ENCODE measurements around the gene CRIP1.

DNA sequence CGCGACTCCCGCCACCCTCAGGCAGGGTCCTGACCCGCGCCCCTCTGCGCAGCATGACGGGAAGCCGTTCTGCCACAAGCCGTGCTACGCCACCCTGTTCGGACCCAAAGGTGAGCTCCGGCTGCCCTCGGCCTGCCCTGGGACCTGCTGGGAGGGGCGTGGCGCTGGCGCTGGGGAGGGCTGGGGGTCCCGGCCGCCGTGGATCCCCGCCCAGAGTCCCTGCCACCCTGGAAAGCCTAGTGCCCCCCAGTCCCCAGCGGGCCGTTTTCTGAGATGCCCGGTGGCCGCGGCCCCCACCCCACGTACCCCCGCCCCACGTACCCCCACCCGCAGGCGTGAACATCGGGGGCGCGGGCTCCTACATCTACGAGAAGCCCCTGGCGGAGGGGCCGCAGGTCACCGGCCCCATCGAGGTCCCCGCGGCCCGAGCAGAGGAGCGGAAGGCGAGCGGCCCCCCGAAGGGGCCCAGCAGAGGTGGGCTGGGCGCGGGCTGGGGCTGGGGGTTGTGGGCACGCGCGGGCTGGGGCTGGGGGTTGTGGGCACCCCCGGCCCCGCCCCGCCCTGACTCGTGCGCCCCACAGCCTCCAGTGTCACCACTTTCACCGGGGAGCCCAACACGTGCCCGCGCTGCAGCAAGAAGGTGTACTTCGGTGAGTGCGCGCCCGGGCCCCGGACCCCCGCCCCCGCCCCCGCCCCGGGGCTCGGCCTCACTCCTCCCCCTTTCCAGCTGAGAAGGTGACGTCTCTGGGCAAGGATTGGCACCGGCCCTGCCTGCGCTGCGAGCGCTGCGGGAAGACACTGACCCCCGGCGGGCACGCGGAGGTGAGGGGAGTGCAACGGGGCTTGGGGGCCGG lies 8.1 kb upstream of the CRIP1 start:
- TF ChIP-seq, protein P1, sequence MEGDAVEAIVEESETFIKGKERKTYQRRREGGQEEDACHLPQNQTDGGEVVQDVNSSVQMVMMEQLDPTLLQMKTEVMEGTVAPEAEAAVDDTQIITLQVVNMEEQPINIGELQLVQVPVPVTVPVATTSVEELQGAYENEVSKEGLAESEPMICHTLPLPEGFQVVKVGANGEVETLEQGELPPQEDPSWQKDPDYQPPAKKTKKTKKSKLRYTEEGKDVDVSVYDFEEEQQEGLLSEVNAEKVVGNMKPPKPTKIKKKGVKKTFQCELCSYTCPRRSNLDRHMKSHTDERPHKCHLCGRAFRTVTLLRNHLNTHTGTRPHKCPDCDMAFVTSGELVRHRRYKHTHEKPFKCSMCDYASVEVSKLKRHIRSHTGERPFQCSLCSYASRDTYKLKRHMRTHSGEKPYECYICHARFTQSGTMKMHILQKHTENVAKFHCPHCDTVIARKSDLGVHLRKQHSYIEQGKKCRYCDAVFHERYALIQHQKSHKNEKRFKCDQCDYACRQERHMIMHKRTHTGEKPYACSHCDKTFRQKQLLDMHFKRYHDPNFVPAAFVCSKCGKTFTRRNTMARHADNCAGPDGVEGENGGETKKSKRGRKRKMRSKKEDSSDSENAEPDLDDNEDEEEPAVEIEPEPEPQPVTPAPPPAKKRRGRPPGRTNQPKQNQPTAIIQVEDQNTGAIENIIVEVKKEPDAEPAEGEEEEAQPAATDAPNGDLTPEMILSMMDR (IDR thresholded peaks at IDR 0.05): no peak
- TF ChIP-seq POLR2A (IDR thresholded peaks at IDR 0.05; ENCODE audit: low read length): no peak
- TF ChIP-seq, protein P2, sequence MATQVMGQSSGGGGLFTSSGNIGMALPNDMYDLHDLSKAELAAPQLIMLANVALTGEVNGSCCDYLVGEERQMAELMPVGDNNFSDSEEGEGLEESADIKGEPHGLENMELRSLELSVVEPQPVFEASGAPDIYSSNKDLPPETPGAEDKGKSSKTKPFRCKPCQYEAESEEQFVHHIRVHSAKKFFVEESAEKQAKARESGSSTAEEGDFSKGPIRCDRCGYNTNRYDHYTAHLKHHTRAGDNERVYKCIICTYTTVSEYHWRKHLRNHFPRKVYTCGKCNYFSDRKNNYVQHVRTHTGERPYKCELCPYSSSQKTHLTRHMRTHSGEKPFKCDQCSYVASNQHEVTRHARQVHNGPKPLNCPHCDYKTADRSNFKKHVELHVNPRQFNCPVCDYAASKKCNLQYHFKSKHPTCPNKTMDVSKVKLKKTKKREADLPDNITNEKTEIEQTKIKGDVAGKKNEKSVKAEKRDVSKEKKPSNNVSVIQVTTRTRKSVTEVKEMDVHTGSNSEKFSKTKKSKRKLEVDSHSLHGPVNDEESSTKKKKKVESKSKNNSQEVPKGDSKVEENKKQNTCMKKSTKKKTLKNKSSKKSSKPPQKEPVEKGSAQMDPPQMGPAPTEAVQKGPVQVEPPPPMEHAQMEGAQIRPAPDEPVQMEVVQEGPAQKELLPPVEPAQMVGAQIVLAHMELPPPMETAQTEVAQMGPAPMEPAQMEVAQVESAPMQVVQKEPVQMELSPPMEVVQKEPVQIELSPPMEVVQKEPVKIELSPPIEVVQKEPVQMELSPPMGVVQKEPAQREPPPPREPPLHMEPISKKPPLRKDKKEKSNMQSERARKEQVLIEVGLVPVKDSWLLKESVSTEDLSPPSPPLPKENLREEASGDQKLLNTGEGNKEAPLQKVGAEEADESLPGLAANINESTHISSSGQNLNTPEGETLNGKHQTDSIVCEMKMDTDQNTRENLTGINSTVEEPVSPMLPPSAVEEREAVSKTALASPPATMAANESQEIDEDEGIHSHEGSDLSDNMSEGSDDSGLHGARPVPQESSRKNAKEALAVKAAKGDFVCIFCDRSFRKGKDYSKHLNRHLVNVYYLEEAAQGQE (IDR thresholded peaks at IDR 0.05): no peak
- TF ChIP-seq MYC (IDR thresholded peaks at IDR 0.05; ENCODE audit: borderline replicate concordance, low read length): no peak
